Adrenal gland (tissue), 12 donors: ENCODE results near the gene MYADM. TPM values are rescaled to one million over a fixed set of nuclear protein-coding genes. Genes with fewer than 3 reads are reported as not detected.
"Not testable (repeated sequence)": the region's sequence is repeated elsewhere in the genome, so short reads cannot be mapped to it uniquely, and the experiment has no call there.

Experiments
- DNase-seq, 7 donors: peaks; one replicate each; pipeline ENCODE4 v3.0.0-alpha.2; 2019 to 2020
- H3K27ac ChIP-seq, 5 donors: fragments of 200-600 bp; sonication (generic) in 4 of 5; 1 replicate in 3 of 5; 2 replicates in 2 of 5; pipeline versions ENCODE4 v1.5.1 to v1.8.0; 2016 to 2020; ENCODE audit warnings: mild to moderate bottlenecking in 1 of 5
- H3K27me3 ChIP-seq: fragments of 200-600 bp; 2 replicates; pipeline ENCODE4 v1.8.0; 2021
- H3K36me3 ChIP-seq, 2 donors: fragments of 200-600 bp; replicated peaks in 1 of 2; 1 replicate in 1 of 2; 2 replicates in 1 of 2; pipeline versions ENCODE4 v1.5.1 to v1.8.0; 2018 to 2022
- H3K4me1 ChIP-seq, 2 donors: fragments of 200-600 bp; replicated peaks in 1 of 2; 1 replicate in 1 of 2; 2 replicates in 1 of 2; pipeline versions ENCODE4 v1.5.1 to v1.8.0; 2018 to 2021
- H3K4me3 ChIP-seq, 4 donors: fragments of 200-600 bp; sonication (generic) in 3 of 4; one replicate each; pipeline ENCODE4 v1.5.1; 2016 to 2018
- H3K9me3 ChIP-seq, 3 donors: fragments of 200-600 bp; sonication (generic) in 1 of 3; replicated peaks in 1 of 3; 1 replicate in 2 of 3; 2 replicates in 1 of 3; pipeline versions ENCODE4 v1.5.1 to v1.8.0; 2016 to 2021
- POLR2A ChIP-seq, 2 donors: fragments of 450-650 bp; IDR thresholded peaks; one replicate each; pipeline ENCODE4 v1.6.1; 2017; ENCODE audit warnings: antibody characterized with exemption in 2 of 2, mild to moderate bottlenecking in 2 of 2, moderate library complexity in 1 of 2
- WGBS, 4 donors: extraction: QIAGEN DNeasy Blood & Tissue Kit in 2 of 4; methylation state at CpG; one replicate each; pipeline versions ENCODE4 v1.1.5 to v1.1.7; 2013 to 2017; 5-methylcytosine and 5-hydroxymethylcytosine counted together
- intact Hi-C, 2 donors: fragments of 100-400 bp; cut with DNase I; formaldehyde crosslinking; loops; one replicate each; pipeline versions ENCODE4 v1.14.1 to v1.15.0; 2022 to 2023
- polyA plus RNA-seq, 3 donors: library from polyadenylated mRNA; stranded (reverse); fragments of 200-250 nt in 2 of 3; fragments of 350-450 nt in 1 of 3; fragmentation: Illumina TruSeq in 1 of 3; extraction: RNeasy Lipid Tissue Mini Kit (QIAGEN cat#74804) in 1 of 3; gene quantifications; one replicate each; pipeline ENCODE4 v1.2.3, GENCODE V29; 2013 to 2014
- total RNA-seq, 9 donors: library from RNA; depleted of rRNA in 4 of 9; stranded (reverse); fragments of >200 nt in 4 of 9; fragments of 120-200 nt in 1 of 9; fragmentation: NEBNext Ultra II Directional in 1 of 9; extraction: Animal tissue kit (Norgen Biotek cat#: 25700) in 1 of 9; gene quantifications; one replicate each; pipeline versions ENCODE4 v1.1.0 to v1.2.4, GENCODE V29; 2013 to 2023
- TF ChIP-seq, protein P1 (sequence below), 6 experiments: fragments of 450-650 bp in 4 of 6; fragments of 200-600 bp in 2 of 6; sonication (generic) in 1 of 6; IDR thresholded peaks; 1 replicate in 5 of 6; 2 replicates in 1 of 6; pipeline versions ENCODE4 v1.5.1 to v1.8.0; 2016 to 2021; ENCODE audit warnings: antibody characterized with exemption in 6 of 6, mild to moderate bottlenecking in 2 of 6, moderate library complexity in 1 of 6
- donor health status: healthy with polysubstance abuse.
- donor health status: Bipolar disorder and iron deficiency.
- donor health status: DM: yes; HTN: yes; CAD: no.
- donor health status: DM: no; HTN: no; CAD: no.
- donor health status: DM: no; HTN: no; CAD: no.
- donor health status: DM: yes; HTN: yes; CAD: no.

MYADM gene
- total and polyA plus RNA-seq, 12 donors, result 6.5 to 74.0 (median 38.1) TPM

DNA sequence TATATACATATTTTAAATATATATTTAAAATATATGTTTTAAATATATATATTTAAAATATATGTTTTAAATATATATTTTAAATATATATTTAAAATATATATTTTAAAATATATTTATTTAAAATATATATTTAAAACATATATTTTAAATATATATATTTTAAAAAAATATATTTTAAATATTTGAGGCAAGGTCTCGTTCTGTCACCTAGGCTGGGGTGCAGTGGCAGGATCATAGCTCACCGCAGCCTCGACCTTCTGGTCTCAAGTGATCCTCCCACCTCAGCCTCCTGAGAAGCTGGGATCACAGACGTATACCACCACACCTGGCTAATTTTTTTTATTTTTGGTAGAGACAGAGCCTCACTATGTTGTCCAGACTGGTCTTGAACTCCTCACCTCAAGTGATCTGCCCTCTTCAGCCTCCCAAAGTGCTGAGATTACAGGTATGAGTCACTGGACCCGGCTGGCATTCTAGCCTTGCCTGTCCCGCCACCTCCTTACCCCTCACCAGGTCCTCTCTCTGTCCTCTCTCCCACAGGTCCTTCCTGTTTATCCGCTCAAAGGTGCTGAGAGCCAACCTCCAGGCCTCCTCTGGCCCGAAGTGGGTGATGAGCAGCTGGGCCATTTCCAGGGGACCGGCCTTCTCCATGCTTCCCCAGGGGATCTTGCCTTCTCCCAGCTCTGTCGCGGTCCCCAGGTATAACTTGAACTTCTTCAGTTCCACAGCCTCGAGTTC is 44.1 kb upstream of the MYADM start:
- Histone ChIP-seq H3K36me3 (no peaks in the 10 kb centered on the region), H3K4me1 (no peaks in the 10 kb centered on the region), H3K9me3 (no peaks in the 10 kb centered on the region), H3K27ac (peak overlapping the region in 1 of 5 donors; percentile 22), H3K27me3 (no peaks in the 10 kb centered on the region), H3K4me3 (no peak overlapping the region)
- intact Hi-C loops, result no loop called here
- no peak for TF ChIP-seq POLR2A (IDR thresholded peaks at IDR 0.05)
- TF ChIP-seq, protein P1, sequence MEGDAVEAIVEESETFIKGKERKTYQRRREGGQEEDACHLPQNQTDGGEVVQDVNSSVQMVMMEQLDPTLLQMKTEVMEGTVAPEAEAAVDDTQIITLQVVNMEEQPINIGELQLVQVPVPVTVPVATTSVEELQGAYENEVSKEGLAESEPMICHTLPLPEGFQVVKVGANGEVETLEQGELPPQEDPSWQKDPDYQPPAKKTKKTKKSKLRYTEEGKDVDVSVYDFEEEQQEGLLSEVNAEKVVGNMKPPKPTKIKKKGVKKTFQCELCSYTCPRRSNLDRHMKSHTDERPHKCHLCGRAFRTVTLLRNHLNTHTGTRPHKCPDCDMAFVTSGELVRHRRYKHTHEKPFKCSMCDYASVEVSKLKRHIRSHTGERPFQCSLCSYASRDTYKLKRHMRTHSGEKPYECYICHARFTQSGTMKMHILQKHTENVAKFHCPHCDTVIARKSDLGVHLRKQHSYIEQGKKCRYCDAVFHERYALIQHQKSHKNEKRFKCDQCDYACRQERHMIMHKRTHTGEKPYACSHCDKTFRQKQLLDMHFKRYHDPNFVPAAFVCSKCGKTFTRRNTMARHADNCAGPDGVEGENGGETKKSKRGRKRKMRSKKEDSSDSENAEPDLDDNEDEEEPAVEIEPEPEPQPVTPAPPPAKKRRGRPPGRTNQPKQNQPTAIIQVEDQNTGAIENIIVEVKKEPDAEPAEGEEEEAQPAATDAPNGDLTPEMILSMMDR (IDR thresholded peaks at IDR 0.05), result no peak
- 75 to 79% (median 76%) methylated on average over 12 of the region's 12 CpGs for WGBS, 4 donors
- no peak for DNase-seq

- Histone ChIP-seq H3K27me3 (no peaks in the 10 kb centered on the region), H3K27ac (peak within 1 kb of the TSS in 1 of 5 donors; percentile 52), H3K36me3 (no peaks in the 10 kb centered on the region), H3K4me3 (no peak within 1 kb of the TSS), H3K9me3 (no peaks in the 10 kb centered on the region), H3K4me1 (no peaks in the 10 kb centered on the region)
- intact Hi-C loops, result no loop called here
- TF ChIP-seq, protein P1 (IDR thresholded peaks at IDR 0.05), result no peak
- no peak for TF ChIP-seq POLR2A (IDR thresholded peaks at IDR 0.05)
- peak in 3 of 7 donors; percentile 17 to 41 (median 23) for DNase-seq
- 59 to 71% (median 66%) methylated on average over 14 of the region's 14 CpGs for WGBS, 4 donors
These were observed 43.5 kb upstream of the MYADM start, which contains the start of gene NLRP12 for GRCh38 chr19:53824134-53824611. TSS of gene NLRP12 (minus strand) at chr19:53824314. CDS start at chr19:53824174, 140 bp downstream.

GRCh38 chr19:53826876-53827275 is 40.8 kb upstream of the MYADM start:
- Histone ChIP-seq H3K9me3 (no peaks in the 10 kb centered on the region), H3K4me1 (no peaks in the 10 kb centered on the region), H3K27ac (no peak overlapping the region), H3K36me3 (no peaks in the 10 kb centered on the region), H3K4me3 (no peak overlapping the region), H3K27me3 (peaks cover 17% of the 10 kb centered on the region)
- 71 to 78% (median 76%) methylated on average over 7 of the region's 7 CpGs for WGBS, 4 donors
- intact Hi-C loops, result no loop called here
- DNase-seq, result no peak
- TF ChIP-seq, protein P1 (IDR thresholded peaks at IDR 0.05), result no peak
- TF ChIP-seq POLR2A (IDR thresholded peaks at IDR 0.05), result no peak

GRCh38 chr19:53828531-53828930 is 39.2 kb upstream of the MYADM start:
- WGBS, 4 donors, result 52 to 55% (median 54%) methylated on average over 3 of the region's 3 CpGs
- DNase-seq, result no peak
- intact Hi-C loops, result no loop called here
- Histone ChIP-seq H3K27ac (no peak overlapping the region), H3K36me3 (no peaks in the 10 kb centered on the region), H3K4me3 (no peak overlapping the region), H3K27me3 (peaks cover 17% of the 10 kb centered on the region), H3K9me3 (no peaks in the 10 kb centered on the region), H3K4me1 (no peaks in the 10 kb centered on the region)
- TF ChIP-seq, protein P1 (IDR thresholded peaks at IDR 0.05), result no peak
- TF ChIP-seq POLR2A (IDR thresholded peaks at IDR 0.05), result no peak

DNA sequence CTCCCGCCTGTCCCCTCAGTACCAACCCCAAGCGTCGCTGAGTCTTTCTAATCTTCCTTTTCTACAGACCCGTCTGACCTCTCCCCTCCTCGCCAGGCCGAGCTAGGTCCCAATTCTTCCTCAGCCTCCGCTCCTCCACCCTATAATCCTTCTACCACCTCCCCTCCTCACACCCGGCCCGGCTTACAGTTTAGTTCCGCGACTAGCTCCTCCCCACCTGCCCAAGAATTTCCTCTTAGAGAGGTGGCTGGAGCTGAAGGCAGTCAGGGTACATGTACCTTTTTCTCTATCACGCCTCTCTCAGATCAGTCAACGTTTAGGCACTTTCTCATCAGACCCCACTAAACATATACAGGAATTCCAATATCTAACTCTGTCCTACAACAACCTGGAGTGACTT is 34.8 kb upstream of the MYADM start:
- intact Hi-C loops, DNase-seq, H3K27ac ChIP-seq, H3K4me3 ChIP-seq, H3K4me1 ChIP-seq, H3K9me3 ChIP-seq, H3K36me3 ChIP-seq: not testable (repeated sequence)
- WGBS, 4 donors, result 17 to 26% (median 21%) methylated on average over 9 to 13 of the region's 13 CpGs
- H3K27me3 ChIP-seq, result peaks cover 20% of the 10 kb centered on the region

DNA sequence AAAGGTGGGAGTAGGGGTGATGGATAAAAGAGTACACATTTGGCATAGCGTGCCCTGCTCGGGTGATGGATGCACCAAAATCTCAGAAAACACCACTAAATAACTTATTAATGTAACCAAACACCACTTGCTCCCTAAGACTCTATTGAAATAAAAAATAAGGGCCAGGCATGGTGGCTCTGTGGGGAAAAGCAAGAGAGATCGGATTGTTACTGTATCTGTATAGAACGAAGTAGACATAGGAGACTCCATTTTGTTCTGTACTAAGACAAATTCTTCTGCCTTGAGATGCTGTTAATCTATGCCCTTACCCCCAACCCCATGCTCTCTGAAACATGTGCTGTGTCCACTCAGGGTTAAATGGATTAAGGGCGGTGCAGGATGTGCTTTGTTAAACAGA is 29.2 kb upstream of the MYADM start:
- H3K4me3 ChIP-seq, H3K27ac ChIP-seq, H3K4me1 ChIP-seq, DNase-seq, H3K27me3 ChIP-seq, H3K36me3 ChIP-seq, H3K9me3 ChIP-seq, intact Hi-C loops: not testable (repeated sequence)
- 72 to 81% (median 78%) methylated on average over 4 to 5 of the region's 5 CpGs for WGBS, 4 donors

GRCh38 chr19:53840241-53840640 is 27.4 kb upstream of the MYADM start:
- H3K27me3 ChIP-seq, result not testable (repeated sequence)
- intact Hi-C loops, result loop anchor here (5.0 to 10.0 kb wide), 2 partner anchors 185 to 187 kb away; no protein-coding TSS in a partner anchor
- 84 to 88% (median 85%) methylated on average over 12 of the region's 12 CpGs for WGBS, 4 donors

More at GRCh38 chr19:53840241-53840640, 27.4 kb upstream of the MYADM start:
- not testable (repeated sequence) for H3K36me3 ChIP-seq, H3K4me1 ChIP-seq, H3K9me3 ChIP-seq, H3K27ac ChIP-seq, H3K4me3 ChIP-seq, DNase-seq
